ENCODE results near the gene NOS3.

Gene NOS3

DNA sequence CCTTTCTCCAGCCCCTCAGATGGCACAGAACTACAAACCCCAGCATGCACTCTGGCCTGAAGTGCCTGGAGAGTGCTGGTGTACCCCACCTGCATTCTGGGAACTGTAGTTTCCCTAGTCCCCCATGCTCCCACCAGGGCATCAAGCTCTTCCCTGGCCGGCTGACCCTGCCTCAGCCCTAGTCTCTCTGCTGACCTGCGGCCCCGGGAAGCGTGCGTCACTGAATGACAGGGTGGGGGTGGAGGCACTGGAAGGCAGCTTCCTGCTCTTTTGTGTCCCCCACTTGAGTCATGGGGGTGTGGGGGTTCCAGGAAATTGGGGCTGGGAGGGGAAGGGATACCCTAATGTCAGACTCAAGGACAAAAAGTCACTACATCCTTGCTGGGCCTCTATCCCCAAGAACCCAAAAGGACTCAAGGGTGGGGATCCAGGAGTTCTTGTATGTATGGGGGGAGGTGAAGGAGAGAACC is 2.1 kb downstream of the NOS3 start (continued):
- TF ChIP-seq, protein P1, sequence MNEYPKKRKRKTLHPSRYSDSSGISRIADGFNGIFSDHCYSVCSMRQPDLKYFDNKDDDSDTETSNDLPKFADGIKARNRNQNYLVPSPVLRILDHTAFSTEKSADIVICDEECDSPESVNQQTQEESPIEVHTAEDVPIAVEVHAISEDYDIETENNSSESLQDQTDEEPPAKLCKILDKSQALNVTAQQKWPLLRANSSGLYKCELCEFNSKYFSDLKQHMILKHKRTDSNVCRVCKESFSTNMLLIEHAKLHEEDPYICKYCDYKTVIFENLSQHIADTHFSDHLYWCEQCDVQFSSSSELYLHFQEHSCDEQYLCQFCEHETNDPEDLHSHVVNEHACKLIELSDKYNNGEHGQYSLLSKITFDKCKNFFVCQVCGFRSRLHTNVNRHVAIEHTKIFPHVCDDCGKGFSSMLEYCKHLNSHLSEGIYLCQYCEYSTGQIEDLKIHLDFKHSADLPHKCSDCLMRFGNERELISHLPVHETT (tag by site-specific recombination; IDR thresholded peaks at IDR 0.05): no peak
- TF ChIP-seq YY2 (tag by site-specific recombination; IDR thresholded peaks at IDR 0.05) (peak; percentile 38; the same call in 1 of the 2 replicates), ZNF610 (tag by site-specific recombination; IDR thresholded peaks at IDR 0.05; ENCODE audit: borderline replicate concordance) (no peak), ZNF664 (tag by site-specific recombination; IDR thresholded peaks at IDR 0.05) (no peak), ZSCAN16 (tag by site-specific recombination; IDR thresholded peaks at IDR 0.05) (no peak), GLI4 (tag by site-specific recombination; IDR thresholded peaks at IDR 0.05) (no peak)
- TF ChIP-seq, protein P2, sequence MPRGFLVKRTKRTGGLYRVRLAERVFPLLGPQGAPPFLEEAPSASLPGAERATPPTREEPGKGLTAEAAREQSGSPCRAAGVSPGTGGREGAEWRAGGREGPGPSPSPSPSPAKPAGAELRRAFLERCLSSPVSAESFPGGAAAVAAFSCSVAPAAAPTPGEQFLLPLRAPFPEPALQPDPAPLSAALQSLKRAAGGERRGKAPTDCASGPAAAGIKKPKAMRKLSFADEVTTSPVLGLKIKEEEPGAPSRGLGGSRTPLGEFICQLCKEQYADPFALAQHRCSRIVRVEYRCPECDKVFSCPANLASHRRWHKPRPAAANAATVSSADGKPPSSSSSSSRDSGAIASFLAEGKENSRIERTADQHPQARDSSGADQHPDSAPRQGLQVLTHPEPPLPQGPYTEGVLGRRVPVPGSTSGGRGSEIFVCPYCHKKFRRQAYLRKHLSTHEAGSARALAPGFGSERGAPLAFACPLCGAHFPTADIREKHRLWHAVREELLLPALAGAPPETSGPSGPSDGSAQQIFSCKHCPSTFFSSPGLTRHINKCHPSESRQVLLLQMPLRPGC (tag by site-specific recombination; IDR thresholded peaks at IDR 0.05): no peak
- TF ChIP-seq, protein P3, sequence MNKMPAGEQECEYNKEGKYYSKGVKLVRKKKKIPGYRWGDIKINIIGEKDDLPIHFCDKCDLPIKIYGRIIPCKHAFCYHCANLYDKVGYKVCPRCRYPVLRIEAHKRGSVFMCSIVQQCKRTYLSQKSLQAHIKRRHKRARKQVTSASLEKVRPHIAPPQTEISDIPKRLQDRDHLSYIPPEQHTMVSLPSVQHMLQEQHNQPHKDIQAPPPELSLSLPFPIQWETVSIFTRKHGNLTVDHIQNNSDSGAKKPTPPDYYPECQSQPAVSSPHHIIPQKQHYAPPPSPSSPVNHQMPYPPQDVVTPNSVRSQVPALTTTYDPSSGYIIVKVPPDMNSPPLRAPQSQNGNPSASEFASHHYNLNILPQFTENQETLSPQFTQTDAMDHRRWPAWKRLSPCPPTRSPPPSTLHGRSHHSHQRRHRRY (tag by site-specific recombination; IDR thresholded peaks at IDR 0.05): no peak

DNA sequence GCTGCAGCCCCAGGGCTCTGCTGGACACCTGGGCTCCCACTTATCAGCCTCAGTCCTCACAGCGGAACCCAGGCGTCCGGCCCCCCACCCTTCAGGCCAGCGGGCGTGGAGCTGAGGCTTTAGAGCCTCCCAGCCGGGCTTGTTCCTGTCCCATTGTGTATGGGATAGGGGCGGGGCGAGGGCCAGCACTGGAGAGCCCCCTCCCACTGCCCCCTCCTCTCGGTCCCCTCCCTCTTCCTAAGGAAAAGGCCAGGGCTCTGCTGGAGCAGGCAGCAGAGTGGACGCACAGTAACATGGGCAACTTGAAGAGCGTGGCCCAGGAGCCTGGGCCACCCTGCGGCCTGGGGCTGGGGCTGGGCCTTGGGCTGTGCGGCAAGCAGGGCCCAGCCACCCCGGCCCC is 2.7 kb downstream of the NOS3 start:
- POLR2A ChIA-PET: no interaction called here
- Histone ChIP-seq H3K27ac (ENCODE audit: extremely low read depth, low read depth, low read length) (no peak overlapping the region), H3K9me3 (ENCODE audit: control insufficient read depth, insufficient read depth, low read depth, low read length) (no peaks in the 10 kb centered on the region), H3K4me1 (ENCODE audit: control insufficient read depth, insufficient read depth, low read length) (no peaks in the 10 kb centered on the region), H3K4me3 (ENCODE audit: low read depth, low read length) (no peak overlapping the region), H3K36me3 (ENCODE audit: control insufficient read depth in 2 of 2, insufficient read depth in 1 of 2, low read length in 2 of 2) (no peaks in the 10 kb centered on the region)
- CTCF ChIA-PET: interaction anchor here (1.3 to 1.4 kb wide), 2 partner anchors 9 to 19 kb away, joined by 3 to 5 read pairs; no protein-coding TSS in a partner anchor
- TF ChIP-seq ZBTB7A (tag by site-specific recombination; IDR thresholded peaks at IDR 0.05; ENCODE audit: low read depth): no peak
- TF ChIP-seq KLF7 (tag by site-specific recombination; IDR thresholded peaks at IDR 0.05; ENCODE audit: borderline replicate concordance): no peak
- TF ChIP-seq, protein P4, sequence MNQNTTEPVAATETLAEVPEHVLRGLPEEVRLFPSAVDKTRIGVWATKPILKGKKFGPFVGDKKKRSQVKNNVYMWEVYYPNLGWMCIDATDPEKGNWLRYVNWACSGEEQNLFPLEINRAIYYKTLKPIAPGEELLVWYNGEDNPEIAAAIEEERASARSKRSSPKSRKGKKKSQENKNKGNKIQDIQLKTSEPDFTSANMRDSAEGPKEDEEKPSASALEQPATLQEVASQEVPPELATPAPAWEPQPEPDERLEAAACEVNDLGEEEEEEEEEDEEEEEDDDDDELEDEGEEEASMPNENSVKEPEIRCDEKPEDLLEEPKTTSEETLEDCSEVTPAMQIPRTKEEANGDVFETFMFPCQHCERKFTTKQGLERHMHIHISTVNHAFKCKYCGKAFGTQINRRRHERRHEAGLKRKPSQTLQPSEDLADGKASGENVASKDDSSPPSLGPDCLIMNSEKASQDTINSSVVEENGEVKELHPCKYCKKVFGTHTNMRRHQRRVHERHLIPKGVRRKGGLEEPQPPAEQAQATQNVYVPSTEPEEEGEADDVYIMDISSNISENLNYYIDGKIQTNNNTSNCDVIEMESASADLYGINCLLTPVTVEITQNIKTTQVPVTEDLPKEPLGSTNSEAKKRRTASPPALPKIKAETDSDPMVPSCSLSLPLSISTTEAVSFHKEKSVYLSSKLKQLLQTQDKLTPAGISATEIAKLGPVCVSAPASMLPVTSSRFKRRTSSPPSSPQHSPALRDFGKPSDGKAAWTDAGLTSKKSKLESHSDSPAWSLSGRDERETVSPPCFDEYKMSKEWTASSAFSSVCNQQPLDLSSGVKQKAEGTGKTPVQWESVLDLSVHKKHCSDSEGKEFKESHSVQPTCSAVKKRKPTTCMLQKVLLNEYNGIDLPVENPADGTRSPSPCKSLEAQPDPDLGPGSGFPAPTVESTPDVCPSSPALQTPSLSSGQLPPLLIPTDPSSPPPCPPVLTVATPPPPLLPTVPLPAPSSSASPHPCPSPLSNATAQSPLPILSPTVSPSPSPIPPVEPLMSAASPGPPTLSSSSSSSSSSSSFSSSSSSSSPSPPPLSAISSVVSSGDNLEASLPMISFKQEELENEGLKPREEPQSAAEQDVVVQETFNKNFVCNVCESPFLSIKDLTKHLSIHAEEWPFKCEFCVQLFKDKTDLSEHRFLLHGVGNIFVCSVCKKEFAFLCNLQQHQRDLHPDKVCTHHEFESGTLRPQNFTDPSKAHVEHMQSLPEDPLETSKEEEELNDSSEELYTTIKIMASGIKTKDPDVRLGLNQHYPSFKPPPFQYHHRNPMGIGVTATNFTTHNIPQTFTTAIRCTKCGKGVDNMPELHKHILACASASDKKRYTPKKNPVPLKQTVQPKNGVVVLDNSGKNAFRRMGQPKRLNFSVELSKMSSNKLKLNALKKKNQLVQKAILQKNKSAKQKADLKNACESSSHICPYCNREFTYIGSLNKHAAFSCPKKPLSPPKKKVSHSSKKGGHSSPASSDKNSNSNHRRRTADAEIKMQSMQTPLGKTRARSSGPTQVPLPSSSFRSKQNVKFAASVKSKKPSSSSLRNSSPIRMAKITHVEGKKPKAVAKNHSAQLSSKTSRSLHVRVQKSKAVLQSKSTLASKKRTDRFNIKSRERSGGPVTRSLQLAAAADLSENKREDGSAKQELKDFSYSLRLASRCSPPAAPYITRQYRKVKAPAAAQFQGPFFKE (tag by site-specific recombination; IDR thresholded peaks at IDR 0.05; ENCODE audit: borderline replicate concordance): no peak
- TF ChIP-seq ZNF426 (tag by site-specific recombination; IDR thresholded peaks at IDR 0.05): no peak
- TF ChIP-seq ZNF366 (tag by site-specific recombination; conservative IDR thresholded peaks at IDR 0.05): no peak
- TF ChIP-seq ZNF621 (tag by site-specific recombination; IDR thresholded peaks at IDR 0.05): no peak
- no peak for TF ChIP-seq EGR2 (tag by site-specific recombination; IDR thresholded peaks at IDR 0.05; ENCODE audit: low read depth)
- no peak for TF ChIP-seq ZNF670 (tag by site-specific recombination; IDR thresholded peaks at IDR 0.05; ENCODE audit: low read depth)
- TF ChIP-seq, protein P5, sequence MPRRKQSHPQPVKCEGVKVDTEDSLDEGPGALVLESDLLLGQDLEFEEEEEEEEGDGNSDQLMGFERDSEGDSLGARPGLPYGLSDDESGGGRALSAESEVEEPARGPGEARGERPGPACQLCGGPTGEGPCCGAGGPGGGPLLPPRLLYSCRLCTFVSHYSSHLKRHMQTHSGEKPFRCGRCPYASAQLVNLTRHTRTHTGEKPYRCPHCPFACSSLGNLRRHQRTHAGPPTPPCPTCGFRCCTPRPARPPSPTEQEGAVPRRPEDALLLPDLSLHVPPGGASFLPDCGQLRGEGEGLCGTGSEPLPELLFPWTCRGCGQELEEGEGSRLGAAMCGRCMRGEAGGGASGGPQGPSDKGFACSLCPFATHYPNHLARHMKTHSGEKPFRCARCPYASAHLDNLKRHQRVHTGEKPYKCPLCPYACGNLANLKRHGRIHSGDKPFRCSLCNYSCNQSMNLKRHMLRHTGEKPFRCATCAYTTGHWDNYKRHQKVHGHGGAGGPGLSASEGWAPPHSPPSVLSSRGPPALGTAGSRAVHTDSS (tag by site-specific recombination; IDR thresholded peaks at IDR 0.05): no peak
- no peak for TF ChIP-seq KLF8 (tag by site-specific recombination; IDR thresholded peaks at IDR 0.05)
- TF ChIP-seq ZNF394 (tag by site-specific recombination; IDR thresholded peaks at IDR 0.05; ENCODE audit: borderline replicate concordance): no peak
- no peak for TF ChIP-seq ZNF266 (tag by site-specific recombination; IDR thresholded peaks at IDR 0.05; ENCODE audit: low read depth)

Data from HEK293 (cell line).